HS-27A (cell line): ENCODE measurements around the gene ZDHHC9.

Experiments
- DNase-seq: peaks from one replicate; pipeline ENCODE4 v3.0.0-alpha.2; 2012; ENCODE audit warnings: low read depth, missing footprints

Gene ZDHHC9

GRCh38 chrX:129763666-129764065 lies 80.0 kb downstream of the ZDHHC9 start:
- DNase-seq, result no peak

DNA sequence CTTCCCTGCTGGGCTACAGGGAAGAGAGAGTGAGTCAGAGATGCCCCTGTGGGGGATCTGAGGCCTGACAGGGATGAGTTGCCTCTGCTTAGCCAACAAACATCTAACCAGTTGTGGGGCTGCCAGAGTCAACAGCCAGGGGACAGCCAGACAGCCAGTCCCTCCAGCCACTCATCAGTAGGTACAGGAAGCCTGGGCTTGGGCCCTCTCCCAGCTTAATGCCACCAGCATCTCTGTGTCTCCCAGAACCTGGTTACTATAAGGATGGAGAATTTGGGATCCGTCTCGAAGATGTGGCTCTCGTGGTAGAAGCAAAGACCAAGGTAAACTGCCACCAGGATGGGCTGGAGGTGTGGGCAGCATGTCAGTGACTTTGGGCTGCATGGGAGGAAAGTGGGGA lies 81.2 kb downstream of the ZDHHC9 start:
- no peak for DNase-seq

DNA sequence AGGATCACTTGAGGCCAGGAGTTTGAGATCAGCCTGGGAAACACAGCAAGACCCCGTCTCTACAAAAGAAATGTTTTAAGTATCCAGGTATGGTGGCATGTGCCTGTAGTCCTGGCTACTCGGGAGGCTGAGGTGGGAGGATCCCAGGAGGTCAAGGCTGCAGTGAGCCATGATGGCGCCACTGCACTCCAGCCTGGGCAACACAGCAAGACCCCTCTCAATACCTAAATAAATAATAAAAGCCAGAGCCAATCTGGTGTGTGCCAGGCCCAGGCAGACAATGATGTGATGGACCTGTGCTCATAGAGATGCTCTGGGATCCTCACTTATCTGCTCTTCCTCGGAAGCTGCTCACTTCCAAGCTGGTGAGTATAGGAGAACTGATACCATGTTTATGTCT lies 82.1 kb downstream of the ZDHHC9 start:
- DNase-seq, result no peak

DNA sequence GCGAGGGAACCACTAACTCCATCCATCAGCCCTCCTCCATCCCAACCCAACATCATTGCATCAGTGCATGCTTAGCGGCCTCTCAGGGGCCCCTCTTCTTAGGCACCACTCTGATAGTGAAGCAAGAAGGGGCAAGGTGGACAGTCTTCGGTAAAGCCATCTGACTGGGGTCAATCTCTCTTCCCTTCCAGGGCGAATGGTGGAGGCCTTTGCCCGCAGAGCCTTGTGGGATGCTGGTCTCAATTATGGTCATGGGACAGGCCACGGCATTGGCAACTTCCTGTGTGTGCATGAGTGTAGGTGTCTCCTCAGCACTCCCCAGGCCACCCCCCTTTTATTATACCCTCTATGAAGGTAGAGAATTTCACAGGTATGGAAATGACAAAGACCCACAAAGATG lies 82.7 kb downstream of the ZDHHC9 start:
- no peak for DNase-seq

DNA sequence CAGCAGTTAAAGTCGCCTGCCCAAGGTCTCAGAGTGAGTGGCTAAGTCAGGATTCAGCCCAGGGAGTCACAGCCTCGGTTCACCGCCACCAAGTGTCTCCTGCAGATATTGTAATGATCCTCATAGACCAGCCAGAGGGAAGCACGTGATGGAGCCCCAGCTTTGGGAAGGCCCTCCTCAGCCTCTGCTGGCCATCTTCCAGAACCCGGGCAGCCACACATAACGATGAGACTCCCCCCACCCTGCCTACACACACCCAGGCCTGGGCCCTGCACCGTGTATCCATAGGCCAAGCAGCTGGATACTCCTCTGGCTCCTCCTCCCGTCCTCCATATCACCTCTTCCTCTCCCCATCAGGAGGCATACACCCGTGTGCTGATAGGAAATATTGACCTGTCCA lies 83.5 kb downstream of the ZDHHC9 start:
- DNase-seq, result no peak

DNA sequence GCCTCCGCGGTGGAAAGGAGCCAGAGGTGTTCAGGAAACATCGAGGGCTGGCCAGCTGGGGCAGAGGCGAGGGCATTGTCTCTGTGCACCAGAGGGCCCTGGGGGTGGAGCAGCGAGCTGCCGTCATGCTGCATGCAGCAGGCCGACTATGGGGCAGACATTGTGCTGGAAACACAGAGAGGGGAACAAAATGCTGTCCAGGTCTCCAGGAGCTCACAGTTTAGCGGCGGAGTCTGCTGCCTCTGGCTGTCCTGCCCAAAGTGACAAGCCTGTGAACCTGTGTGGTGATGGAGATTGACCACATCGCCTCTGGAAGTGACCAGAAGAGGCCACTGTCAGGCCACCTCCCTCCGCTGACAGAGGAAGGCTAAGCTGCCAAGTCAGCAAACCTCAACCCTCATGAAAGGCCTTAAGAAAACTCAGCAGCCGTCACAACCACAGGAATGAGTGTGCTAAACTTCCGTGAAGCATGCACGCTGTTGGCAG lies 84.1 kb downstream of the ZDHHC9 start:
- no peak for DNase-seq

DNA sequence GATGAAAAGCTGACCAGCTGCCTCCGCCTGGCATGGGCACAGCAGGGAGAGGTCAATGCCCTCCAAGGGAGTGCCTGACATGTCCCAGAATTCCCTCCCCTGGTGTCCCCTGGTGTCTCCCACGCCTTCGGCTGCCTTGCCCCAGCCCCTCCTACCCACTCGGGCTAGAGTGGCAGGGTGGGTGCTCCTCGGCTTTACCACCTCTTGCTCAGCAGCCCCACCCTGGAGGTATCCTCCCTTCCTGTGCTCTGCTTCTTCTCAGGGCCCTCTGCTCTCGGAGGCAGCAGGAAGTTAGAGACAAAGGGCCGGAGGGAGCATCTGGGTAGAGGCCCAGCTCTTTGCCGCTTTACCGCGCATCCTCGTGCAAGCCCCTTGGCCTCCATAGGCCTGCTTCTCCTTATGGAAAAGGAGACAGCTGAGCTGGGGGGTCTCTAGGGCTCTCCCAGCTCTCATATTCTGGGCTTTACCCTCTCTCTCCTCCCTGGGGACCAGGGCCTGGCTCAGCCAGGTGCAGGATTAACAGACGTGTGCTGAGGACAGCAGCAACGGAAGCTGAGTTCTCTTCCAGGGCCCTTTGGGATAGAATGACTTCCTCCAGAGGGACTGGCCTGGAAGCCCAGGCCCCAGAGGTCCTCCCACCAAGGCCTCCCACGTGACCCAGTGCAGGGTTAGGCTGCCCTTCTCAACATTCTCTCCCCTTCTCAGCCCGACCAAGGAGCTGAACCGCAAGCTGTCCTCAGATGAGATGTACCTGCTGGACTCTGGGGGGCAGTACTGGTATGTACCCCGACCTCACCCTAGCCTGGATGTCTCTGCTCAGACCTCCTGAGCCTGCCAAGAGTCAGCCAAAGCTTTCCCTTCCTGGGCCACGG lies 87.7 kb downstream of the ZDHHC9 start:
- no peak for DNase-seq

GRCh38 chrX:129754056-129755024 lies 89.3 kb downstream of the ZDHHC9 start:
- DNase-seq, result no peak
